GM23248 (cell line): ENCODE results near the gene EML4.

Experiments used
- EZH2 ChIP-seq: fragments of 200-600 bp; sonication (generic); IDR thresholded peaks from 2 replicates; pipeline ENCODE4 v1.6.1; 2018; ENCODE audit warnings: antibody characterized with exemption, mild to moderate bottlenecking; ENCODE audit not compliant: insufficient read depth, poor library complexity, severe bottlenecking
- EZH2phosphoT487 ChIP-seq: fragments of 200-600 bp; sonication (generic); IDR thresholded peaks from 2 replicates; pipeline ENCODE4 v1.6.1; 2018; ENCODE audit warnings: antibody characterized with exemption, moderate library complexity, mild to moderate bottlenecking, low read depth; ENCODE audit not compliant: insufficient read depth

DNA sequence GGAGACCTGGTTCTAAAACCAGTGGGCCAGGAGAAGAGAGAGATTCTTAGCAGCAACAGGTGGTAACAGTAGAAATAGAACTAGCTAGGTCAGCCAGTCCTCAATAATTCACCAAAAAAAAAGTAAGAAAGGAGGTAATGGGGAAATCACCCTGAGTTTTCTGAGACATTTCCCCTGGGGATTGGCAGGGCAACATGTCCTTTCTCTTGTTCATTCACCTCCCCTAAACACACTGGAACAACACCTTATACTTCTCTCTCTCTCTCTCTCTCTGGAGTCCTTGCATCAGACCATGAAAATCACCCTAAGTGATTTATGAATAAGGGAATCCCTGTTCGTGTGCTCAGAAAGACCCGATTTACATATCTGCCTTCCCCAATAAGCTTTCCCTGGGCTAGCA, 127.1 kb downstream of the EML4 start:
- TF ChIP-seq EZH2phosphoT487 = no peak
- TF ChIP-seq EZH2 = no peak
